GM19193 (cell line): ENCODE measurements around the gene ACAD10.

Experiments
- POLR2A ChIP-seq: IDR thresholded peaks from 4 replicates; pipeline ENCODE4 v1.6.1; 2011; ENCODE audit not compliant: insufficient read depth, insufficient read length; ENCODE audit errors: extremely low read depth

ACAD10 gene

DNA sequence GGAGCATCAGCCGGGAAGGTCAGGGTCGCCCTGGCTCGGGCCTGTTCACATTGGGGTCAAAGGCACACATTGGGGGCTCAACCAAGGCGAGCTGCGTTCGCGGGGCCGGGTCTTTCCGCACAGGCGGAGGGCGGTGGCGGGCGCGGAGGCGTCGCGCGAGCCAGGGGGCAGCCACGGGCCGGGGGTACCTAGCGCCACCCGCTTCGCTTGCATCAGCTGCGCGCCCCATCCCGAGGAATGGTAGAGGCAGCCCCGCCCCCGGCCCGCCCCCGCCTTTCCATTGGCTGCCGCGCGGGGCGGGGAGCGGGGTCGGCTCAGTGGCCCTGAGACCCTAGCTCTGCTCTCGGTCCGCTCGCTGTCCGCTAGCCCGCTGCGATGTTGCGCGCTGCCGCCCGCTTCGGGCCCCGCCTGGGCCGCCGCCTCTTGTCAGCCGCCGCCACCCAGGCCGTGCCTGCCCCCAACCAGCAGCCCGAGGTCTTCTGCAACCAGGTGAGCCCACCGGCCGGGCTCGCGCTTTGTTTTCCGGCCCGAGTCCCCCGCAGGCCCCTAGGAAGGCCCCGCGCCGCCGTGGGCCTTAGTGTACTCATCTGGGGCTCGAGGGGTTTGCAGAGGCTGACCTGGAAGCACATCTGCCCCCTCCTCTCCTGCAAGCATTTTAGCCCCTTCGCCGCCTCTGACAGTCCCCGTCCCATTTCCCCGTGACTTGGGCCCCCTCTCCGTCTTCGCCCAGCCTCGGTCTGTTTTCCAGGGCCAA, 80.9 kb downstream of the ACAD10 start, which contains the start of gene ALDH2:
Gene ALDH2, plus strand, starts transcription at position 326 of the 754 bp plus-strand sequence. Its CDS starts 50 bp downstream, at position 376.
- TF ChIP-seq POLR2A = peak; percentile 59

DNA sequence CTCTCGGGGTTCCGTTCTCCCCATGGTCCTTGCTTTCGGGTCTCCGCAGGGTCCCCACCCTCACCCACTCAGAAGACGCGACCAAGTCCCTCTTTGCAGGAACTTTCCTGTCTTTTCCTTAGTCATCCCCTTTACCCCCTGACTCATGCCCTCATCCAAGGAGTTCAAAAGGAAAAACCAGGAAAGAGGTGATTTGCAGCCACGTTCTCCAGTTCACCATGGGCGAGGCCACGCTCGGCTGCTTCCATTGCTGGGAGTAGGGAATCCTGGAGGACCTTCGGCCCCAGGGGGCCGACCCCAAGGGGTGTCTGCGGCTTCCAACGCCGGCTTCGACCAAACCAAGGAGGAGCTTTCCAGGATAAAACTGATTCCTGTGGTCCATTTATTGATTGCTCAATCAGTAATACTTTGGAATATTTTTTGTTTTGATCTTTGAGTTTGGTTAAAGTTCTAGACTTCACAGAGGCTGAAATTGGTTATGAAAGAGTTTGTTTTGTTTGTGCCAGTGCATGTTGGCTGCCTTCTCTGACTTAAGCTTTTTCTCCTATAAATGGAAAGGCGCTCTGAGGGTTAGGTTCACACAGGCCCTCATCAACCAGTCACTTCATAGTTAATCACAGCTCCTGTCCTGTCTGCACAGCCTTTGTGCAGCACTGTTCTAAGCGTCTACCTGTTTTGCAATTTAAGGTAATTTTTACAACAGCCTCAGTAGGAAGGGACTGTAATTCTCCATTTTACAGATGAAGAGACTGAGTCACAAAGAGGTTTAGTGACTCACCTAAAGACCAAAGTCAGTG, 81.7 kb downstream of the ACAD10 start:
- no peak for TF ChIP-seq POLR2A

DNA sequence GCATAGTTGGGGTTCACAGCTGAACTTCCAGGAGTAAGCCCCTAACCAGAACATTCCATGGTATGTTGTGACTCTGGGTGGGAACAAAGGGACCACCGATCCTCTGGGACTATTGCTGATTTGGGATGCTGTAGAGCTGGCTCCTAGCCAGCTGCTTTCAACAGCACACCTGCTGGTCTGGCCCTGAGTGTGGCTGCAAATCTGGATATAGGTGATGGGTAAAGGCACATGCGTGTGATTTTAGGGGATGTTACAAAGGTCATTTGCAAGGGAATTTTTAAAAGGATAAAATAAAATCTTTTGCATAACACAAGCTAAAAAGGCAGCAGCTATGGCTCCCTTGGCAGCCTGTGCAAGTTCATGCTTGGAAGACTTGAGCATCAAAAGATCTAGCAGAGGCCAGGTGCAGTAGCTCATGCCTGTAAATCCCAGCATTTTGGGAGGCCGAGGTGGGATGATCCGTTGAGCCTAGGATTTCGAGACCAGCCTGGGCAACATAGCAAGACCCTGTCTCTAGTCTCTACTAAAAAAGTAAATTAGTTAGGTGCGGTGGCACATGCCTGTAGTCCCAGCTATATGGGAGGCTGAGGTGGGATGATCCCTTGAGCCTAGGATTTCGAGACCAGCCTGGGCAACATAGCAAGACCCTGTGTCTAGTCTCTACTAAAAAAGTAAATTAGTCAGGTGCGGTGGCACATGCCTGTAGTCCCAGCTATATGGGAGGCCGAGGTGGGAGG, 82.5 kb downstream of the ACAD10 start:
- no peak for TF ChIP-seq POLR2A

DNA sequence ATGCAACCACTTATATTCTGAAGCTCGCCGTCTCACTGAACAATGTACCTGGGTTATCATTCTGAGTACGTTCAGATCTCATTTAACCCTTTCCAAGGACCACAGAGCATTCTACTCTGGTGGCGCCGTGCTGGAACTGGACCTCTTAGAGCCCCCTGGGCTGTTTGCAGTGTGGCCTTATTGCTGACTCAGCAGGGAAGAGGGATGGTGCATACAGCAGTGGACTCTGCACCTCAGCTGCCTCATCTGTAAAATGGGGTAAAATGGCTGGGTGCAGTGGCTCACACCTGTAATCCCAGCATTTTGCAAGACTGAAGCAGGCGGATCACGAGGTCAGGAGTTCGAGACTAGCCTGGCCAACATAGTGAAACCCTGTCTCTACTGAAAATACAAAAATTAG, 83.7 kb downstream of the ACAD10 start:
- no peak for TF ChIP-seq POLR2A

DNA sequence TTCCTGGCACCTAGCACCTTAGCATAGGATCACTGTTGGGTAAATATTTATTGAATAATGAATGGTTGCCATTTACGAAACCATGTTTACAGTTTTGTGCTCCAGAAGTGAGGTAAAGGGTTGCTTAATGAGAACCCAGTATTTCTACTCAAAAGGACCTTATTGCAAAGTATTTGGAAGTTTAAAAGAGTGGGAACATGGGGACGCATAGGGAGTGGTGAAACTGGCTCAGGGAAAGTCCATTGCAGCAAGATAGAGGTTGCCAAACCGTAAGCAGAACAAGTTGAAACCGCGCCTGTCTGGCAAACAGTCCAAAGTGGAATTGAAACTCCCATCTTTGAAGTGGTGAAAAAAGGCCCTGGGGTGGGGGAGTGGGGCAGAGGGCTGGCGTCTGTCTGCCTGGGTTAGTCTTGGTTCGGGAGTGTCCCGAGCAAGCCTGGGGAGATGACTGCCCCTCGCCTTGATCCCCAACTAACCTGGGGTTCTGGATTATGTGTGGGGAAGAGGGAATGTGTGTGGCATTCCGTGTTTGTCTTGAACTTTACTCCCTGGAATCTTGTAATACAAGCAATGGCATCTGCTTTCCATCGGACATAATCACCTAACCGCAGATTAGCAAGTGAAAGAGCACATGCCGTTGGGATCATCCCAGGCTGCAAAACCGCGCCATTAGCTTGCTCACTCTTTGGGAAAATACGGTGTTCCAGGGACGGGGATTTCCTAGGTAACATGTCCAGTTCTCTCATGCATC, 88.1 kb downstream of the ACAD10 start:
- TF ChIP-seq POLR2A = peak; percentile 37

DNA sequence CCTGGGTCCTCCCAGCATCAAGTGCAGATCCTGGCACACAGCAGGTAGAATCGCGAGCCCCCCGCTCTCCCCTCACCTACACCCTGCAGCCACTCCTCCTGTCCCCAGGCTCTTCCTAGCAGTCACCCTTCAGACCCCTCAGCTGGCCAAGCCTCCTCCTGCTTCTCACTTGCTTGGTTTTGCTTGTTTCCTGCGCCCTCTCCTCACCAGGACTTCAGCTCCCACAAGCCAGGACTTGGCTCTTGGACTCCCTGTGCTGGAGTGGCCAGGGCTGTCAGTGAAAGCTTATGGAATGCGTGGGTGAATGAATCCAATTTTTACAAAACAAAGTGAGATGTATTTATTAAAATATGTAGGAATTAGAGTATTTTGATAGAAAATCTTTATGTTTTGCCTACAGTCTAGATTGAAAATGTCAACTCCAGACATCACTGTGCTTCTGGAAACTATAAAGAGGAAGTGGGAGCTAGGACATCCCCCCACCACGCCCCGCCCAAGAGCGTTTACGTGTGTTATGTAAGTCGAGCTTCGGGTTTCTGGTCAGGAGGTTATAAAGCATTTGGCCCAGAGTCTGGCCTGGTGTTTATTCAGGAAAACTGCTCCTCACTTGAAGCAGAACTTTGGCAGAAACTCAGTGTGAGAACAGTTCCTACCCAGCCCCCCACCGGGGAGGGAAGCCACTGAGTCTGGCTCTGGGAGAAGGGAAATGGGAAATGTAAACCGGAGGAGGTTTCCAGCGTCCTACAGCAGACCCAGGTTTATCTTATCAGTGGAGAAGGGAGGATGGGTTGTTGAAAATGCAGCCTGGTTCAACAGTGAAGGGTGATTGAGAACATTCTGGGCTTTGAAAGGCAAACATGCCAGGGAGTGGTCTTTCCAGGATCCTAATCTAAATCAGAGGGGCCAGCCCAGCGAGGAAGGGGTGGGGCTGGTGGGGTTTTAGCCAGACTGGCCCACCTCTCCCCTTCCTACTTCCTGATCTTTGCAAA, 89.6 kb downstream of the ACAD10 start:
- peak; percentile 60 for TF ChIP-seq POLR2A

DNA sequence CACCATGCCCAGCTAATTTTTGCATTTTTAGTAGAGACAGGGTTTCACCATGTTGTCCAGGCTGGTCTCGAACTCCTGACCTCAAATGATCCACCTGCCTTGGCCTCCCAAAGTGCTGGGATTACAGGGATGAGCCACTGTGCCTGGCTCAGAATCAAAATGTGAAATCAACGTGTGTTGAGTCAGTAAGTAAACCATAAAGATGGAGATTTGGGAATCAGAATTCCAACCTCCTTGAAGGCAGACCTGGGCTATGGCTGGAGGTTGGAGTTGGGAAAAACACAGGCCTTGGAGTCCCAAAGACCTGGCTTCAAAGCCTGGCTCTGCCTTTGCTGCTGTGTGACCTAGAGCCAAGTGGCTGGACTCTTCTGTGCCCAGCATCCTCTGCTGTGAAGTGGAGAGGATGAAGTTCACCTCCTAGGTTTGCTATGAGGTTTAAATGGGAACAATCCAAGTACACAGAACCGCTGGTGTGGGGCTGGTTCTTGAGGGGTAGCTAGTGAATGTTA, 91.0 kb downstream of the ACAD10 start:
- TF ChIP-seq POLR2A = no peak

DNA sequence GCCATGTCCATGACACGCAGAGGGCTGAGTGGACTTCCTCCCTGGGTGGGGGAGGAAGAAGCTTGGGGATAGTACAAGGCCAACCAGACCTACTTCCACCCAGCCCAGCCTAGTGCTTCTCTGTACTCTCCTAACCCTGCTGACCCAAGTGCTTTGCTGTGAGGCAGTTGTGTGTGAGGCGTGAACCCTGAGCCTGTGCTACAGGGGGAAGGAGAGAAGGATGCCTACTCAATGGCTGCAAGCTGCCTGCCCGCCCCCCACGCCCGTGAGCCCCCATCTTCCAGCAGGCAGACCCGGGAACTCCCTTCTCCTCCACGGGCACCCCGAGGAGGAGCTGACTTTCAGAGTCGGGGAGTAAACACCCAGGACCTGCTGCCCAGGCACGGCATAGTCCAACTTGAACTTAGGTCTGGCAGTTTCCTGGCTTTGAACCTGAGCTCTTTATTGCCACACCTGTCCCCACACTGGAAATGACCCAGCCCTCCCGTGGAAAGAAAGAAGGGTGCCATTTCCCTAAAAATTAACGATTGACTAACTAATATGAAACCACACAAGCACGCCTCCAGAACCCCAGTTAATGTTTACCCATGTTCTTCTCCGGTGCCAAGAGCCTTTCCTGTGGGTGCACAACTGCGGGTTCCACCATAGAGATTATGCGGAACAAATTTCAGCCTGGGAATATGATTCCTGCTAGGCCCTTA, 91.6 kb downstream of the ACAD10 start:
- TF ChIP-seq POLR2A = peak; percentile 31

DNA sequence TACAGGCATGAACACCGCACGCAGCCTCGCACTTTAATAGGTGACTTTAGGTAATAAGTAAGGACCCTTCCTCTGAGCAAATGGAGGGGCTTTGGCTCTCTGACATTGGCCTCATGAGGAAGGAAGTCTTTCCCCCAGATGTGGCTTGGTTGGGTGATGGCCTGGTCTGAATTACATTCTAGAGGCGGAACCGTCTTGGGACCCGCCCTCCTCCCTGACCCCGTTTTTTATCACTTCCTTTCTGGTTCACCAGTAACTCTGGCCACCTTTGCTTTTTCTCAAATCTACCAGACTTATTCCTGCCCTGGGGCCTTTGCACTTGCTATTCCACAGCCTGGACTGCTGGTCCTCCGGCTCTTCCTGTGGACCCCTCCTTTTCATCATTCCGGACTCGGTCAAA, 94.3 kb downstream of the ACAD10 start:
- no peak for TF ChIP-seq POLR2A

DNA sequence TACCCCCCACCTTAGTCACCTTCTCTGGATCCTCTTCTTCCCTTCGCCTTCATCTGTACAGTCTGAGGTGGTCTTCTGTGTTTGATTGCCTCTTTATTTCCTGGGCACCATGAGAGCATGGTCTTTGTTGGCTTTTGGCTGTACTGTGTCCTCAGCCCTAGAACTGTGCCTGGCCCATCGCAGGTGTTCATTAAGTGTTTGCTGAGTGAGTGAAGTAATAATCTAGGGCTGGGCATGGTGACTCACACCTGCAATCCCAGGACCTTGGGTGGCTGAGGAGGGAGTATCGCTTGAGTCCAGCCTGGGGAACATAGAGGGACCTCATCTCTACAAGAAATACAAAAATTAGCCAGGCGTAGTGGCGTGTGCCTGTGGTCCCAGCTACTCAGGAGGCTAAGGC, 94.8 kb downstream of the ACAD10 start:
- TF ChIP-seq POLR2A = no peak

DNA sequence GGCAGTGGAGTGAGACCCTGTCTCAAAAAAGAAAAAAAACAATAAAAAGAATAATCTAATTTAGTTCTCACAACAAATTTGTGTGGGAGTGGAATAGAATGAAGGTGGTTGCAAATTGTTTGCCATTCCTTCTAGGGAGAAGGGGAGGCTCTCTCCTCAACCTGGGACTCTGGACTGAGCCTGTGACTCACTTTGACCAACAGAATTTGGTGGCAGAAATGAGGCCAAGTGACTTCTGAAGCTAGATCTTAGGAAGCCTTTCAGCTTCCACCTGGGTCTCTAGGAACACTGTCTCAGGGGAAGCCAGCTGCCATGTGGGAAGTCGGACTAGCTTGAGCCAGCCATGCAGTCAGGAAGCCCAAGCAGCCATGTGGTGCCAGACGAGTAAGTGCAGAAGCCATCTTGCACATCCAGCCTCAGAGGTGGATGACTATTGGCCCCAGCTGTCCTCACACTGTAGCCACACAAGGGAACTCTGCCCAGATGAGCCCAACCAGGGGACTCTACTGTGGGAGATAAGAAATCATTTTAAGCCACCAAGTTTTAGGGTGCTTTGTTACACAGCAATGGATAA, 95.3 kb downstream of the ACAD10 start:
- TF ChIP-seq POLR2A = no peak

DNA sequence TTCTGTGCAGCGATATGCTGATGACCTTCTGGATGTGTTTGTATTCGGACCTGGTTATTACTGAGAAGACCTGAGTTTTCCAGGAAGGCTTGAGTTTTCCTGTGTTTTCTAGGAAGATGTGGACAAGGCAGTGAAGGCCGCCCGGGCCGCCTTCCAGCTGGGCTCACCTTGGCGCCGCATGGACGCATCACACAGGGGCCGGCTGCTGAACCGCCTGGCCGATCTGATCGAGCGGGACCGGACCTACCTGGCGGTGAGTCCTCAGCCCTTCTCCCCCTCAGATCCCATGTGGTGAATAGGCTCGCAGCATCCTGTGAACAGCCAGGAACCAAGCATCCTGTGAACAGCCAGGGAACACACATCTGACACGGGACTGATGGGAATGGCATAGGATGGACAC, 97.2 kb downstream of the ACAD10 start:
- no peak for TF ChIP-seq POLR2A

DNA sequence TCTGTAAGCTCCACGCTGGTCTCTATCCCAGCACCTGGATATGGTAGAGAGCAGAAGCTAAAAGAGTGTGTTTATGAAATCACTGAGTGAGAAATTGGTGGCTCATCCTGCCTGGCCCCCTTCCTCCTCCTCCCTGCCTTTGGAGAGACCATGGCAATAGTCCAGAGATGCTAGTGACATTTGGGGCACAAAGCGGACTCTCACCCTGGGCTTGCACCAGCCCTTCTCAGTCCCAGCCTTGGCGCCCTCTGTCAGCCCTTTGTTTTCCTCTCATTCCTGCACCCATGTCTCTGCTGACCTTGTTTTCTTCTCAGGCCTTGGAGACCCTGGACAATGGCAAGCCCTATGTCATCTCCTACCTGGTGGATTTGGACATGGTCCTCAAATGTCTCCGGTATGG, 99.1 kb downstream of the ACAD10 start:
- TF ChIP-seq POLR2A = no peak

DNA sequence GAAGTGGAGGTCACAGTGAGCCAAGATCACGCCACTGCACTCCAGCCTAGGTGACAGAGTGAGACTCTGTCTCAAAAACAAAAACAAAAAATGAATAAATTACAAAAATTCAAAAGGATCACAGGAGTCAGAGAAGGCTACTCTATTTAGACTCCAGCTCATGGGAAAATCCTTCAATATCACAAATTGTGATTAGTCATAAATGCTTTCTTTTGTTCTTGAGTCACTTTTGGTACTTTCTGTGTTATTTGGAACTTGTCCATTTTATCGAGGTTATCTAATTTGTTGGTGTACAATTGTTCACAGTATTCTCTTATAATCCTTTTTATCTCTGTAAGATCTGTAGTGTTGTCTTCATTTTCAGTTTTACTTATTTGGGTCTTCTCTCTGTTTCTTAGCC, 99.8 kb downstream of the ACAD10 start:
- TF ChIP-seq POLR2A = no peak
